GM23338 (cell line): ENCODE data around the gene CCPG1. TPM values are rescaled to one million over a fixed set of nuclear protein-coding genes. Genes with fewer than 3 reads are reported as not detected.

Experiments used
- ATAC-seq: fragments of 200-7000 bp; cut with Tn5 transposase; 3 replicates; pipeline ENCODE4 v1.9.1; 2020
- DNase-seq: peaks from one replicate; pipeline ENCODE4 v3.0.0-alpha.2; 2015; ENCODE audit warnings: low spot score
- H2AFZ ChIP-seq: fragments of 200-600 bp; sonication (generic); 2 replicates; pipeline ENCODE4 v1.8.0; 2016; ENCODE audit warnings: antibody characterized with exemption, mild to moderate bottlenecking, moderate library complexity
- H3F3A ChIP-seq: fragments of 200-600 bp; sonication (generic); replicated peaks from 2 replicates; pipeline ENCODE4 v1.8.0; 2017; ENCODE audit warnings: antibody characterized with exemption, mixed run types, low read depth
- H3K27ac ChIP-seq: fragments of 200-600 bp; sonication (generic); 2 replicates; pipeline ENCODE4 v1.6.1; 2016; ENCODE audit warnings: low read depth
- H3K27me3 ChIP-seq: fragments of 200-600 bp; sonication (generic); 2 replicates; pipeline ENCODE4 v1.8.0; 2016; ENCODE audit warnings: mild to moderate bottlenecking, mixed run types, moderate library complexity; ENCODE audit not compliant: insufficient read depth
- H3K36me3 ChIP-seq: fragments of 200-600 bp; sonication (generic); 2 replicates; pipeline ENCODE4 v1.8.0; 2016; ENCODE audit warnings: mild to moderate bottlenecking; ENCODE audit not compliant: insufficient read depth
- H3K4me1 ChIP-seq: fragments of 200-600 bp; sonication (generic); 2 replicates; pipeline ENCODE4 v1.8.0; 2016; ENCODE audit warnings: mild to moderate bottlenecking, moderate library complexity; ENCODE audit not compliant: insufficient read depth
- H3K4me2 ChIP-seq: fragments of 200-600 bp; sonication (generic); 2 replicates; pipeline ENCODE4 v1.7.1; 2017; ENCODE audit warnings: mixed run types
- H3K4me3 ChIP-seq: fragments of 200-600 bp; sonication (generic); 2 replicates; pipeline ENCODE4 v1.6.1; 2016; ENCODE audit warnings: mixed run types
- H3K79me2 ChIP-seq: fragments of 200-600 bp; sonication (generic); replicated peaks from 2 replicates; pipeline ENCODE4 v1.8.0; 2017; ENCODE audit warnings: mild to moderate bottlenecking; ENCODE audit not compliant: insufficient read depth
- H3K9me2 ChIP-seq: fragments of 200-600 bp; sonication (generic); 2 replicates; pipeline ENCODE4 v1.8.0; 2017; ENCODE audit not compliant: insufficient read depth
- H4K20me1 ChIP-seq: fragments of 200-600 bp; sonication (generic); replicated peaks from 2 replicates; pipeline ENCODE4 v1.8.0; 2017; ENCODE audit warnings: mild to moderate bottlenecking; ENCODE audit not compliant: insufficient read depth
- H3K27ac Mint-ChIP-seq: 2 replicates; pipeline ENCODE4 v1.8.0; 2020; ENCODE audit warnings: inconsistent platforms, mild to moderate bottlenecking, moderate library complexity, mixed read lengths
- H3K27me3 Mint-ChIP-seq: 3 replicates; pipeline ENCODE4 v1.8.0; 2022; ENCODE audit warnings: low read depth, mild to moderate bottlenecking, moderate library complexity, mixed read lengths, inconsistent platforms; ENCODE audit not compliant: insufficient read depth, poor library complexity
- H3K36me3 Mint-ChIP-seq: 3 replicates; pipeline ENCODE4 v1.8.0; 2021; ENCODE audit warnings: low read depth, mild to moderate bottlenecking, inconsistent platforms, moderate library complexity, mixed read lengths
- H3K4me1 Mint-ChIP-seq: 3 replicates; pipeline ENCODE4 v1.8.0; 2020; ENCODE audit warnings: mild to moderate bottlenecking, inconsistent platforms, mixed read lengths
- H3K4me3 Mint-ChIP-seq: 3 replicates; pipeline ENCODE4 v1.8.0; 2021; ENCODE audit warnings: moderate library complexity, mild to moderate bottlenecking, inconsistent platforms, mixed read lengths
- H3K9me3 Mint-ChIP-seq: 3 replicates; pipeline ENCODE4 v1.8.0; 2020; ENCODE audit warnings: moderate library complexity, mild to moderate bottlenecking, inconsistent platforms, mixed read lengths
- CREB1 ChIP-seq: fragments of 250-450 bp; sonication (Bioruptor Pico); IDR thresholded peaks from 2 replicates; pipeline ENCODE4 v1.5.0; 2020; ENCODE audit warnings: low read depth, mild to moderate bottlenecking, moderate library complexity
- CTCF ChIP-seq, 2 experiments: fragments of 200-600 bp in 1 of 2; sonication (generic) in 1 of 2; conservative IDR thresholded peaks; 2 replicates each; pipeline versions ENCODE4 v1.5.1 to v1.6.1; 2016 to 2017; ENCODE audit warnings: antibody characterized with exemption in 2 of 2, low read depth in 2 of 2, mild to moderate bottlenecking in 2 of 2, moderate library complexity in 1 of 2
- EZH2 ChIP-seq: fragments of 200-600 bp; sonication (generic); IDR thresholded peaks from one replicate; pipeline ENCODE4 v1.8.0; 2017; ENCODE audit warnings: antibody characterized with exemption, mild to moderate bottlenecking, low read depth; ENCODE audit not compliant: unreplicated experiment
- EZH2phosphoT487 ChIP-seq: fragments of 200-600 bp; sonication (generic); IDR thresholded peaks from one replicate; pipeline ENCODE4 v1.8.1; 2018; ENCODE audit warnings: antibody characterized with exemption; ENCODE audit not compliant: unreplicated experiment
- JUNB ChIP-seq: IDR thresholded peaks from one replicate; pipeline ENCODE4 v1.6.1; 2016; ENCODE audit warnings: antibody characterized with exemption; ENCODE audit not compliant: unreplicated experiment
- NANOG ChIP-seq: IDR thresholded peaks from 2 replicates; pipeline ENCODE4 v1.6.1; 2016; ENCODE audit warnings: antibody characterized with exemption, borderline replicate concordance
- POLR2AphosphoS5 ChIP-seq: IDR thresholded peaks from 2 replicates; pipeline ENCODE4 v1.6.1; 2016; ENCODE audit warnings: antibody characterized with exemption, low read depth
- REST ChIP-seq: IDR thresholded peaks from one replicate; pipeline ENCODE4 v1.6.1; 2018; ENCODE audit warnings: antibody characterized with exemption; ENCODE audit not compliant: unreplicated experiment
- STAT1 ChIP-seq: IDR thresholded peaks from one replicate; pipeline ENCODE4 v1.6.1; 2016; ENCODE audit warnings: antibody characterized with exemption; ENCODE audit not compliant: unreplicated experiment
- ZNF114 ChIP-seq: fragments of 250-450 bp; sonication (Bioruptor Pico); IDR thresholded peaks from 2 replicates; pipeline ENCODE4 v1.5.0; 2020; ENCODE audit warnings: mild to moderate bottlenecking, moderate library complexity
- ZNF331 ChIP-seq: fragments of 250-450 bp; sonication (Bioruptor Pico); IDR thresholded peaks from 2 replicates; pipeline ENCODE4 v1.5.0; 2020; ENCODE audit warnings: low read depth, mild to moderate bottlenecking, moderate library complexity
- ZNF462 ChIP-seq: fragments of 250-450 bp; sonication (Bioruptor Pico); IDR thresholded peaks from 2 replicates; pipeline ENCODE4 v1.5.0; 2020; ENCODE audit warnings: mild to moderate bottlenecking, moderate library complexity
- polyA plus RNA-seq: library from polyadenylated mRNA; unstranded; fragments of >200 nt; fragmentation: Nextera tagmentation; extraction: Ambion mirVana; gene quantifications from 2 replicates; pipeline ENCODE4 v1.2.1, GENCODE V29; 2016
- total RNA-seq: library from RNA; depleted of rRNA; stranded (reverse); fragments of >200 nt; shearing (Covaris generic); gene quantifications from 2 replicates; pipeline ENCODE4 v1.2.3, GENCODE V29; 2014
- TF ChIP-seq, protein P1 (sequence below): IDR thresholded peaks from 2 replicates; pipeline ENCODE4 v1.6.1; 2016; ENCODE audit warnings: antibody characterized with exemption

The CCPG1 gene
- total and polyA plus RNA-seq, 2 experiments from 2014 or later: 7.7 to 11.1 TPM

DNA sequence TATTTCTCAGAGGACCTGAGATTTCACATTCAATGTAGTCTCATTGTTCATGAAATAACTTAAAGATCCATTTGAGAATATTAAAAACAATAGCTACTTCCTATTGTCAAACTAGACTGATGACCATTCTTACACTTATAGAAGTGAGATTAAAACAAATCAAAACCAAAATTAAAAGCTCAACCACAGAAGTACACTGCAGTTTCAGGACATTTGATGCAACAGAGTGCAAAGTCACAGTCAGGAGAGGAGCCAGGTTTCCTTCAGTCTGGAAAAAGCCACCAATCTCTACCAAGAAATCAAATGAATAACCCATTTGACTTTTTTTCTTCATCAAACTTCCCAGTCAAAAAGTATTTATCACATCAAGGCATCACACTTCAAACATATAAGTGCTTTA lies 5.5 kb downstream of the CCPG1 start:
- DNase-seq (no peak), ATAC-seq (no peak)
- Histone ChIP-seq H3F3A (no peaks in the 10 kb centered on the region), H3K36me3 (no peaks in the 10 kb centered on the region), H3K27me3 (no peaks in the 10 kb centered on the region), H3K4me1 (0 out of 2 replicates have a peak, but pooled peaks cover 4% of the 10 kb centered on the region), H3K9me2 (no peaks in the 10 kb centered on the region), H3K27ac (no peak overlapping the region), H4K20me1 (no peaks in the 10 kb centered on the region), H3K4me2 (no peak overlapping the region), H3K79me2 (no peaks in the 10 kb centered on the region), H3K4me3 (no peak overlapping the region), H2AFZ (no peak overlapping the region)
- no peaks in the 10 kb centered on the region for H3K9me3 Mint-ChIP-seq
- no peak for TF ChIP-seq STAT1
- TF ChIP-seq ZNF331 (CRISPR knock-in tag): no peak
- TF ChIP-seq POLR2AphosphoS5: no peak
- no peak for TF ChIP-seq NANOG
- TF ChIP-seq CREB1: no peak
- TF ChIP-seq REST: no peak
- TF ChIP-seq ZNF462 (CRISPR knock-in tag): no peak
- no peak for TF ChIP-seq EZH2
- no peak for TF ChIP-seq EZH2phosphoT487
- TF ChIP-seq, protein P1, sequence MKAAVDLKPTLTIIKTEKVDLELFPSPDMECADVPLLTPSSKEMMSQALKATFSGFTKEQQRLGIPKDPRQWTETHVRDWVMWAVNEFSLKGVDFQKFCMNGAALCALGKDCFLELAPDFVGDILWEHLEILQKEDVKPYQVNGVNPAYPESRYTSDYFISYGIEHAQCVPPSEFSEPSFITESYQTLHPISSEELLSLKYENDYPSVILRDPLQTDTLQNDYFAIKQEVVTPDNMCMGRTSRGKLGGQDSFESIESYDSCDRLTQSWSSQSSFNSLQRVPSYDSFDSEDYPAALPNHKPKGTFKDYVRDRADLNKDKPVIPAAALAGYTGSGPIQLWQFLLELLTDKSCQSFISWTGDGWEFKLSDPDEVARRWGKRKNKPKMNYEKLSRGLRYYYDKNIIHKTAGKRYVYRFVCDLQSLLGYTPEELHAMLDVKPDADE: no peak
- TF ChIP-seq CTCF (conservative IDR thresholded peaks at IDR 0.05; ENCODE audit: low read depth in 2 of 2): no peak
- TF ChIP-seq ZNF114 (CRISPR knock-in tag): no peak
- no peak for TF ChIP-seq JUNB
- H3K27ac Mint-ChIP-seq: peak overlapping the region; percentile 24; the same call in 1 of the 2 replicates
- peaks cover 4% of the 10 kb centered on the region for H3K4me1 Mint-ChIP-seq
- H3K27me3 Mint-ChIP-seq: no peaks in the 10 kb centered on the region
- H3K4me3 Mint-ChIP-seq: no peak overlapping the region
- H3K36me3 Mint-ChIP-seq: no peaks in the 10 kb centered on the region
